Measurements from ENCODE around the gene KRTAP10-12. TPM values are rescaled to one million over a fixed set of nuclear protein-coding genes. Genes with fewer than 3 reads are reported as not detected.

Gene KRTAP10-12
- total and polyA plus RNA-seq, 10 of the 15 experiments (the other 5 are each of a cell fraction or from before 2014, with no cell fraction given), result not detected

GRCh38 chr21:44729336-44730027, 32.5 kb downstream of the KRTAP10-12 start:
- RAD21 ChIA-PET (ENCODE audit: unreplicated experiment), result no interaction called here
- Histone ChIP-seq H3K27me3 (replicated peaks in 1 of 2; ENCODE audit: control insufficient read depth in 2 of 2, insufficient read depth in 2 of 2, low read length in 1 of 2) (no peaks in the 10 kb centered on the region; a peak in 1 of 4 replicates), H3K4me1 (ENCODE audit: control insufficient read depth, insufficient read depth, low read length) (no peaks in the 10 kb centered on the region), H2AFZ (ENCODE audit: control insufficient read depth, low read depth, low read length) (no peak overlapping the region), H3K4me3 (no peak overlapping the region), H3K79me2 (ENCODE audit: control insufficient read depth, insufficient read depth, low read length) (no peaks in the 10 kb centered on the region), H3K27ac (ENCODE audit: control insufficient read depth, insufficient read depth) (no peak overlapping the region), H4K20me1 (ENCODE audit: control insufficient read depth, insufficient read depth) (no peaks in the 10 kb centered on the region), H3K9ac (ENCODE audit: control insufficient read depth, insufficient read depth, low read length) (no peak overlapping the region), H3K36me3 (ENCODE audit: control insufficient read depth in 2 of 2, insufficient read depth in 2 of 2, low read length in 1 of 2) (no peaks in the 10 kb centered on the region), H3K9me3 (replicated peaks; ENCODE audit: control insufficient read depth, insufficient read depth, low read length) (no peaks in the 10 kb centered on the region), H3K4me2 (ENCODE audit: control insufficient read depth, insufficient read depth) (no peak overlapping the region)
- CTCF ChIA-PET, result no interaction called here
- 58% methylated on average over 21 of the region's 23 CpGs for WGBS (ENCODE audit: insufficient coverage, insufficient replicate concordance, low lambda C conversion rate, missing lambda C conversion rate)
- FAIRE-seq (no peak), DNase-seq (ENCODE audit: low read depth, low spot score) (no peak), ATAC-seq (no peak)
- POLR2A ChIA-PET, result no interaction called here
- in situ Hi-C loops (cut with MboI), result no loop called here
- no TSS peak for BruUV-seq (replicated peaks)
- intact Hi-C loops (cut with micrococcal nuclease; ENCODE audit: unreplicated experiment), result no loop called here
- TF ChIP-seq POU2F2 (IDR thresholded peaks at IDR 0.05; ENCODE audit: borderline replicate concordance, low read depth, low read length), result no peak
- TF ChIP-seq PML (IDR thresholded peaks at IDR 0.05; ENCODE audit: low read length), result no peak
- TF ChIP-seq, protein P1, sequence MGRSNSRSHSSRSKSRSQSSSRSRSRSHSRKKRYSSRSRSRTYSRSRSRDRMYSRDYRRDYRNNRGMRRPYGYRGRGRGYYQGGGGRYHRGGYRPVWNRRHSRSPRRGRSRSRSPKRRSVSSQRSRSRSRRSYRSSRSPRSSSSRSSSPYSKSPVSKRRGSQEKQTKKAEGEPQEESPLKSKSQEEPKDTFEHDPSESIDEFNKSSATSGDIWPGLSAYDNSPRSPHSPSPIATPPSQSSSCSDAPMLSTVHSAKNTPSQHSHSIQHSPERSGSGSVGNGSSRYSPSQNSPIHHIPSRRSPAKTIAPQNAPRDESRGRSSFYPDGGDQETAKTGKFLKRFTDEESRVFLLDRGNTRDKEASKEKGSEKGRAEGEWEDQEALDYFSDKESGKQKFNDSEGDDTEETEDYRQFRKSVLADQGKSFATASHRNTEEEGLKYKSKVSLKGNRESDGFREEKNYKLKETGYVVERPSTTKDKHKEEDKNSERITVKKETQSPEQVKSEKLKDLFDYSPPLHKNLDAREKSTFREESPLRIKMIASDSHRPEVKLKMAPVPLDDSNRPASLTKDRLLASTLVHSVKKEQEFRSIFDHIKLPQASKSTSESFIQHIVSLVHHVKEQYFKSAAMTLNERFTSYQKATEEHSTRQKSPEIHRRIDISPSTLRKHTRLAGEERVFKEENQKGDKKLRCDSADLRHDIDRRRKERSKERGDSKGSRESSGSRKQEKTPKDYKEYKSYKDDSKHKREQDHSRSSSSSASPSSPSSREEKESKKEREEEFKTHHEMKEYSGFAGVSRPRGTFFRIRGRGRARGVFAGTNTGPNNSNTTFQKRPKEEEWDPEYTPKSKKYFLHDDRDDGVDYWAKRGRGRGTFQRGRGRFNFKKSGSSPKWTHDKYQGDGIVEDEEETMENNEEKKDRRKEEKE (IDR thresholded peaks at IDR 0.05), result no peak
- no peak for TF ChIP-seq STAT3 (IDR thresholded peaks at IDR 0.05; ENCODE audit: low read depth, low read length)
- TF ChIP-seq CBFB (IDR thresholded peaks at IDR 0.05; ENCODE audit: low read depth), result no peak
- TF ChIP-seq MYB (IDR thresholded peaks at IDR 0.05; ENCODE audit: borderline replicate concordance, low read depth, low read length), result no peak
- SMC1A ChIA-PET (ENCODE audit: uncharacterized antibody, unreplicated experiment), result no interaction called here
